NCI-H2107 (cell line): ENCODE measurements around the gene NFIC.
"Not testable (repeated sequence)": the region's sequence is repeated elsewhere in the genome, so short reads cannot be mapped to it uniquely, and the experiment has no call there.

Experiments used
- DNase-seq: peaks from one replicate; lab custom pipeline; 2025; lab: John Stamatoyannopoulos, UW

NFIC gene

GRCh38 chr19:3365836-3366752 lies at the start of gene NFIC:
Gene NFIC, plus strand, starts transcription at chr19:3366583. Its CDS starts 54 bp downstream, at chr19:3366637.
- no peak for DNase-seq

GRCh38 chr19:3316659-3317207 lies 49.6 kb upstream of the NFIC start:
- no peak for DNase-seq

DNA sequence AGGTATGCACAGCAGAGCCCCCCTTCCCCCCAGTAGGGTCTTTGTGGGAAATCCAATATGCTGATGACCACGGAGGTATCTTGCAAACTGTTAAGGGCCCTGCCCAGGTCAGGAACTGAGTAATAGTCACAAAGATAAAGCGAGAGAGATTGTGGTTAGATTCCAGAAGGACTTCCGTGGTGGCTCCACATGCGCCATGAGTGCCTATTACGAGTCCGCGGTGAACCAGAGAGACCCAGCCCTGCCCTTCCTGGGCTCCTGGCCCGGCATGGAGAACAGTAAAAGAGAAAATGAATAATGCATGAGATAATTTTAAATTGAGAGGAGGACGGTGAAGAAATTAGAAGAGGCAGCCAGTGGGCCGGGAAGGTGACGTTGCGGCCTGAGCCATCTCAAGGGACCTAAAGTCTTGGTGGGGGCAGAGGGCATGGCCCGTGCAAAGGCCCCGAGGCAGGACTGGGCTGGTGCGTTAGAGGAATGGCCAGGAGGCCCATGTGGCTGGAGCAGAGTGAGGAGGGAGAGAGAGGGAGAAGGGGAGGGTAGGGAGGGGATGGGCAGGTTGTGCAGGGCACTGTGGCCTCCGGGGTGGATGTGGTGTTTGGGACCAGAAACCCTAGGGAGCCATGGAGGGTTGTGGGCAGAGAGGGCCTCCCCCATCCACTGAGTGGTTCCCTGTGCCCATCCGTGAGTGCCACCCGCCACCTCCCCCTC lies 46.6 kb upstream of the NFIC start:
- DNase-seq, result no peak

GRCh38 chr19:3320354-3320670 lies 46.1 kb upstream of the NFIC start:
- no peak for DNase-seq

- DNase-seq, result no peak
These were observed 45.5 kb upstream of the NFIC start for GRCh38 chr19:3320853-3321252.

GRCh38 chr19:3321696-3322095 lies 44.7 kb upstream of the NFIC start:
- DNase-seq, result no peak

- DNase-seq, result no peak
These were observed 44.0 kb upstream of the NFIC start for GRCh38 chr19:3322199-3322978.

DNA sequence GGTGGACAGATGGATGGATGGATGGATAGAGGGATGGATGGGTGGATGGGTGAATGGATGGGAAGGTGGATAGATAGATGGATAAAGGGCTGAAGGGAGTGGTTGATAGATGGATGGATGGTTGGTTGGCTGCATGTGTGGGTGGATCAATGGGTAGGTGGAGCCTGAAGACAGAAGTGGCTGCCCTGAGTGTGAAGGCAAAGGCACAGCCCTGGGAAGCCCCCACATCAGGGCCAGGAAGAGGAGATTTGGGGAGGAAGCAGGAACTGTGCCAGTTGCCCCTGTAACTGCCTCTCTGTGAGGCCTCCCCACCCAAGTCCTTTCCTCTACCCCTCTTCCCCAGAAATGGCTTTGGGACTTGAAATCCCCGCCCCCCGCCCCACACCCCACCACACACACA lies 43.4 kb upstream of the NFIC start:
- DNase-seq, result no peak

- DNase-seq, result no peak
These were observed 42.7 kb upstream of the NFIC start for GRCh38 chr19:3323658-3324057.

- DNase-seq, result no peak
These were observed 42.0 kb upstream of the NFIC start for GRCh38 chr19:3324405-3324856.

DNA sequence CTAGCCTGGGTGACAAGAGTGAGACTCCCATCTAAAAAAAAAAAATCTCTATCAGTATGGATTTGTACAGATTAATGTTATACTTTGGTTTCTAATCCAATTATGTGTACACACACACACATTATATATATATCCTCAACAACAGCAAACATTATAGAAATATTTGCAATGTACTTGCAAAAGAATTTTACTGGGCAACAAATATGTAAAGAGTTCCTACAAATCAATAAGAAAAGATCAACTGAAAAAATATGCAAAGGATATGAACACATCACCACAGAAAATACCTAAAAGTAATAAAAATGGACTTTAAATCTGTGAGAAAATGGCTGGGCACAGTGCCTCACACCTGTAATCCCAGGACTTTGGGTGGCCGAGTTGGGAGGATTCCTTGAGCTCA lies 40.9 kb upstream of the NFIC start:
- DNase-seq, result no peak

- no peak for DNase-seq
These were observed 37.6 kb upstream of the NFIC start for GRCh38 chr19:3328743-3329142.

DNA sequence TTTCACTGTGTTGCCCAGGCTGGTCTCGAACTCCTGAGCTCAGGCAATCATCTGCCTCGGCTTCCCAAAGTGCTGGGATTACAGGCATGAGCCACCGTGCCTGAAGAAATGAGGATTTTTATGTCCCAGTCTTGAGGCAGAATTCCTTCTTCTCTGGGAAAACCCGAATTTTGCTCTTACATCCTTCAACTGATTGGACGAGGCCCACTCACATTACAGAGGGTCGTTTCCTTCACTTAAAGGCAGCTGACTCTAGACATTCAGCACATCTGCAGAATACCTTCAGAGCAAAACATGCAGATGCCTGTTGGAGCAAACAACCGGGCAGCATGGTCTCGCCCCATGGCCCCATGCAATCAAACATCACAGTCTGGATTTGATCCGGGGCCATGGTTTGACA lies 36.3 kb upstream of the NFIC start:
- no peak for DNase-seq

DNA sequence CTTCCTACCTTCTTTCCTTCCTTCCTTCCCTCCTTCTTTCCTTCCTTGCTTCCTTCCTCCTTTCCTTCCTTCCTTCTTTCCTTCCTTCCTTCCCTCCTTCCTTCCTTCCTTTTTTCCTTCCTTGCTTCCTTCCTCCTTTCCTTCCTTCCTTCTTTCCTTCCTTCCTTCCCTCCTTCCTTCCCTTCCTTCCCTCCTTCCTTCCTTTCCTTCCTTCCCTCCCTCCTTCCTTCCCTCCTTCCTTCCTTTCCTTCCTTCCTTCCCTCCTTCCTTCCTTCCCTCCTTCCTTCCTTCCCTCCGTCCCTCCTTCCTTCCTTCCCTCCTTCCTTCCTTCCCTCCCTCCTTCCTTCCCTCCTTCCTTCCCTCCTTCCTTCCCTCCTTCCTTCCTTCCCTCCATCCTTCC lies 34.2 kb upstream of the NFIC start:
- not testable (repeated sequence) for DNase-seq

GRCh38 chr19:3333020-3333583 lies 33.3 kb upstream of the NFIC start:
- DNase-seq, result no peak

DNA sequence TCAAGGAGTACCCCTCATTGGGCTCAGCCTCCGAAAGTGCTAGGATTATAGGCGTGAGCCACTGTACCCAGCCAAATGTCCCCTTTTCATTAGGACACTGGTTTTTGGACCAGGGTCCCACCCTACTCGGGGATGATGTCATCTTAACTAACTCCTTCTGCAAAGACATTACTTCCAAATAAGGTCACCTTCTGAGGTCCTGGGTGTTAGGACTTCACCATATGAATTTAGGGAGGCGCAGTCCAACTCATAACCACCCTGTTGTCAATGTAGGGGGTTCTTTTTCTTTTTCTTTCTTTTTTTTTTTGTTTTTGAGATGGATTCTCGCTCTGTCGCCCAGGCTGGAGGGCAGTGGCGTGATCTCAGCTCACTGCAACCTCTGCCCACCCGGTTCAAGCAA lies 32.7 kb upstream of the NFIC start:
- DNase-seq, result no peak

GRCh38 chr19:3334749-3335430 lies 31.5 kb upstream of the NFIC start:
- DNase-seq, result not testable (repeated sequence)

- no peak for DNase-seq
These were observed 30.7 kb upstream of the NFIC start for GRCh38 chr19:3335431-3336350.

- no peak for DNase-seq
These were observed 30.1 kb upstream of the NFIC start for GRCh38 chr19:3336351-3336679.
